HG02759 (cell line): ENCODE results near the gene CPD.
"Not testable (repeated sequence)": the region's sequence is repeated elsewhere in the genome, so short reads cannot be mapped to it uniquely, and the experiment has no call there.

Experiments used
- ATAC-seq: cut with Tn5 transposase; IDR thresholded peaks from one replicate; pipeline ENCODE4 v1.9.1; 2021; ENCODE audit warnings: mild to moderate bottlenecking, moderate library complexity; ENCODE audit not compliant: unreplicated experiment

The CPD gene

DNA sequence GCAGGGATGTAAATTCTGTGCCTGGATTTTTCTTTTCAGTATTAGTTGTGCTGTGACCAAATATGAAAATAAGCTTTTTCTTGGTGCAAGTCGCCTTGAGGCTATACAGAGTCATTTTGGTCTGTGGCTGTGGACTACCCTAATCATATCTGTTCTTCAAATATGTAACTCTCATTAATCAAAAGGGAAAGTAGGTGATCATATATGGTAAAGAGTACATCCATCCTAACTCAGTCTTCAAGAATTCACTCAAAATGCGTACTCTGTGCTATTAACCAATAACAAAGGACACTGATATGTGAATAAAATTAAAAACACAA lies 2.6 kb downstream of the CPD start:
- ATAC-seq: no peak

DNA sequence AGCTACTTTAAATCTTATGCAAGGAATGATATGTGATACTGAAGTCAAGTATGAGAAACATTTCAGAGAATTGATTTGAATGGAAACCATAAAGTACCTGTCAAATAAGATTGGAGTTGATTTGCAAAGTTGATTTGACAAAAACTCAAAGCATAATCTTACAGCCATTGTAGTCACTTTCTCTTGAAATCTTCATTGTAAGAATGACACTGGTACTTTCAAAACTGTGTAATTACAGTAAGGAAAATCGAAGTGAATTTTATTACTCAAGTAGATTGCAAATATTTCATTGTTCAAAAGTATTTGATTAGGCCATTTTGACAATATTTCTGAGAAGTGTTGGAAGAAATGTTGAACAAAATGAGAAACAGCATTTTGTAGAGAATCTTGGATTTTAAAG lies 3.6 kb downstream of the CPD start:
- no peak for ATAC-seq

DNA sequence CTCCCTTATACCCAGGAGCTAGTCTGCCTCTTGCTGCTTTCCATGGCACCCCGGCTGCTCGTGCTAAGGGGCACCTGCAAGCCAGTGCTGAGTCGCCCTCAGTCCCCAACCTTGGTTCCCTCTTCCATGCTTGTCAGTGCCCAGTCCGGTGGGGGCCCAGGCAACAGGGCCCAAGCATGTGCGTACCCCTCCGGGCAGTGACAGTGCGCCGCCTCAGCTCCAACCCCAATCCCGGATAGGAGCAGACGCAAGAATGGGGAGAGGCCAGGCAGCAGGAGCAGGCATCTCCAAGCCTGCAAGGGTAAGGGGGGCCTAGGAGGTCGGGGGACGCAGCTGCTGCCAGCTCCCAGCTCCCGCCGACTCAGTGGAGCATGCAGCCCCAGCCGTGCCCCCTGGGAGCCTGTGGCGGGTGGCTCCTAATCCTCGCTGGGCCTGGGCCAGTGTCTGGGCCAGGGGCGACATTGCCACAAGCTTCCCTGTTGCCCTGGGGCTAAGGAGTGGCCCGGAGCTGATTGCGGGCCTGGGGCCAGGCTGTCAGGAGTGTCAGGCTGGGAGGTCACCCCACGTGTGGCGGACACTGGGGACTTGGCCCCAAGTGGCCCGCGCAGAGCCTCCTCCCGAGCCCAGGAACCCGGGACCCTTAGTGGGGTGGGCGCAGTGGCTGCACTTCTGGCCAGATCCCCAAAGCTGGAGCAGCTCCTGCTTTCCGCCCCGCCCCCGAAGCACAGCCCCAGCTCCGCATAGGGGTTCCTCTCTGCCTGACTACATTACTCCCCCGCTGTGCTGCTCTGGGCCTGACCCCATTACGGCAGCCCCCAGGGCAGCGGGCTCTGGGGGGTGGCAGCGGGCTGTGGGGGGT lies 9.8 kb downstream of the CPD start:
- no peak for ATAC-seq

DNA sequence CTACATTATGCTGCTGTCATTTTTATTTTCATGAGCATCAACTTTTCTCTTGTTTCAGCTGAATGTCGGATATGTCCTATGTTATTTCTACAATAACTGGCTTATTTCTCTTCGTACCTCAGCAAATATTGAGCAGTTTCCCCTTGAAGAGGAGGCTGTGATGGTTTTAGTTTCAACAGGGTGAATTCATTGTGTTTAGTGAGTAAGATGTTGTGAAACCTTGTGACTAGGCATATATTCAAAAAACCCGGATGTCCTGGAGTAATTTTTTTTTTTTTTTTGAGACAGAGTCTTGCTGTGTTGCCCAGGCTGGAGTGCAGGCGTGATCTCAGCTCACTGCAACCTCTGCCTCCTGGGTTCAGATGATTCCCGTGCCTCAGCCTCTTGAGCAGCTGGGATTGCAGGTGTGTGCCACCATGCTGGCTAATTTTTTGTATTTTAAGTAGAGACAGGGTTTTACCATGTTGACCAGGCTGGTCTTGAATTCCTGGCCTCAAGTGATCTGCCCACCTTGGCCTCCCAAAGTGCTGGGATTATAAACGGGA lies 11.1 kb downstream of the CPD start:
- ATAC-seq: no peak

DNA sequence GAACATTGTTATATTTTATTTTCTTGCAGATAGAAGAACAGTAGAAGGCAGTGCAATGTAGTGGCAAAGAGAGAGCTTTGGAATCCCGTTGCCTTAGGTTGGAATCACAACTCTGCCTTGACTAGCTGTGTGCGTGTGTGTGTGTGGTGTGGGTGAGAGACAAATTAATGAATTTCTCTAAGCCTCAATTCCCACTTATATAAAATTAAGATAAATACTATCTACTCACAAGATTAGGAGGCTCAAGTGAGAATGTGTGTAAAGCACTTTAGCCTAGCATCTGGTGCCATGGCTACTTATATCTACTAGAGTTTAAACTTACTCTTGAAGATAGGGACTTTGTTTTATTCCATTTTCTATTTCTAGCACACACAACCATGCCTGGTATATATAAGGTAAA lies 12.8 kb downstream of the CPD start:
- ATAC-seq: no peak

DNA sequence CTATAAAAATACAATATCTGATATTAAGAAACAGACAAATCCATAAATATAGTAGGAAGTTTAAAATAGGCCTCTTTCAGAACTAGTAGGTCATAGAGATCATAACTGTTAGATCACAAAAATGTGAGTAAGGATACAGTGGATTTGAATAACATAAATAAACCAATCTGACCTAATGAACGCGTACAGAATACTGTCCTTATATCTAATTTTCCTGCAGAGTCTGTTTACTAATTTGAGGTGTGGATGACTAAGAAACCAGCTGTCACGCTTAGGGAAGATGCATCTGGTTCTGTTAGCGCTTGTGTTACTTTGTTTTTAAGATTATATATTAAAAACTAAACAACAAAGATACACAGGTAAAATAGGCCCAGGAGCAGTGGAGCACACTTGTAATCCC lies 14.8 kb downstream of the CPD start:
- no peak for ATAC-seq

DNA sequence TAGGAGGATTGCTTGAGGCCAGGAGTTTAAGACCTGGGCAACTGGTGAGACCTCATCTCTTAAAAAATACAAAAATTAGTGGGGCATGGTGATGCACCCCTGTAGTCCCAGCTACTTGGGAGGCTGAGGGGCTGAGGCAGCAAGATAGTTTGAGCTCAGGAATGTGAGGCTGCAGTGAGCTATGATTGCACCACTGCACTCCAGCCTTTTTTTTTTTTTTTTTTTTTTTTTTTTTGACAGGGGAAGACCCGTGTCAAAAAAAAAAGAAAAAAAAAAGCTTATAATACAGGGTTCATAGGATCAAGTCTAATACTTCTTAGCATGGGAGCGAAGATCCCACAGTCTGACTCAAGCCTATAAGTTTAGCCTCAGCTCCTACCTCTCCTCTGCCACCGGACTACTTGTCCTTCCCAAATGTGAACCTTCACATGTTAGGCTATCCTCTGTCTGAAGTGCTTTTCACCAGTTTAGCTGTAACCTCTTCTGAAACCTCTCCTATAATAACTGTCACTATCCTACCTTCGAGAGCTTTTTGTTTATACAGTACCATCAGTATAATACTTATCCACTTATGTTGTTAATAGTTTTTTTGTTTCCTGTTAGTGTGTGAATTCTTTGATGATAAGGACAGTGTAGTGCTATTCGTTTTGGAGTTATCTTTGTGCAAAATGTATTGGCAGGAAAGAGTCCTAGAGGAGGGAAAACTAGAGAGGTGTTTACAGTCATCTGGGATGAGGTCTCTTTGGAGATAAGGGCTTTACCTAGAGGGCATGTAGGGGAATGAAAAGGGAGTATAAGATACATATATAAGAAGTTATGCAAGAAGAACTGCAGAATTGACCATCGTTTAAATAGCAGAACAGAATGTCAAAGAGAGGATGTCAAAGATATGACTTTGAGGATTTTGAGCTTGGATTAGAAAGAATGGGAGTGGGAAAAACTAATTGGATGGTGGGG lies 15.5 kb downstream of the CPD start:
- no peak for ATAC-seq

DNA sequence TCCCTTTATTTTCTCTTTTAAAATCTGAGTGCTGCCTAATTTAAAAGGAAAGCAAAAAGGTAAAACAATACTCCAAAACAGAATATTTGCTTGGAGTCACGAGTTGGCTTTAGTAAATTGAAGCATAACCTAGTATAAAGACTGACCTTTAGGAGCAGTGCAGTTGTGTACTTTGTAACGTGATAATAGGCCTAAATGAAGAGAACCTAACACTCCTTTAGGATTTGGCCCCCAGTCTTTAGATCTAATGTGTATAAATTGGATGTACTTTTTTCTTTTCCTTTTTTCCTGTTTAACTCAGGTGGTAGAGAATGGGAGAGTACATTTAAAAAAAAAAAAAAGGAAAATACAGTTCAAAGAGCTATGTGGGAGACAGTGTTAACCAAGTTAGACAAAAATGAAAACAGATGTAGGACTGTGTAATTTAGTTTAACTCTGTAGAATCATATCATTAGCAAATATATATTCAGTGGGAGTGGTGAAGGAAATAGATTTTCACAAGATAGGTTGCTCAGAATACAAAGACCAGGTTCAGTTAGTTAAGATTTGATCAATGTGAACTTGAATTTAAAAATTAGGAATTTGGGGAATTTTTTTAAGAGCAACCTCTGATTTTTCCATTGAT lies 16.8 kb downstream of the CPD start:
- ATAC-seq: no peak

DNA sequence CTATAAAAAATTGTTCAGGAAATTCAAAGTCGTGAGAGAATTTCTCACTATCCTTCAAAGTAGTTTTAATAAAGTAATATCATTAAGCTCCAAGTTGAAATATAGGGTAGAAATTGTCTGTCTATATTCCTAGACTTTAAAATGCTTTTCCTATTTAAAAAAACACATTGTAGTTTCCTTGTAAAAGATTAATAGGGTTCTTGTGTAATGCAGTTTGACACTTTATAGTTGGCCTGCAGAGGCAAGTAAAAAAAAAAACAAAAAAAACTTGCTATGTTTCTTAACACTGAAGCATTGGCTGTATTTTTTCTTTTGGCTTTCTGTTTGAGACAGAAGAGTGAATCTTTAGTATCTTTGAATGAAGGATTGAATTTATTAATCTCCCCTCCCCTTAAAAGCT lies 17.4 kb downstream of the CPD start:
- no peak for ATAC-seq

DNA sequence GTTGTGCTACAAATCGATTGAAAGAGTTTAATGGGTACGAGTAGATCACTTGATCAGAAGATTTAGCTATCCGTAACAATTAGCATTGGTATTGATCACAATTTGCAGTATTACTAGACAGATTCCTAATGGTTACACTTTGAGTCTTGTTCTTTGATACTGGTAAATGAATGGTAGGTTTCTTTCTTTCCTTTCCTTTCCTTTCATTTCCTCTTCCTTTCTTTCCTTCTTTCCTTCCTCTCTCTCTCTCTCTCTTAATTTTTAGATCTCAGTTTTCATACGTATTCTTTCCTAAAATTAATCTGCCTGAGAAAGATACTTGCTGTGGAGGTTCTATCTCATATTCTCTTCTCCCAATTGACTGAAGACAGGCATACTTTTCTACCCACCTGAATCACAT lies 17.9 kb downstream of the CPD start:
- ATAC-seq: no peak

DNA sequence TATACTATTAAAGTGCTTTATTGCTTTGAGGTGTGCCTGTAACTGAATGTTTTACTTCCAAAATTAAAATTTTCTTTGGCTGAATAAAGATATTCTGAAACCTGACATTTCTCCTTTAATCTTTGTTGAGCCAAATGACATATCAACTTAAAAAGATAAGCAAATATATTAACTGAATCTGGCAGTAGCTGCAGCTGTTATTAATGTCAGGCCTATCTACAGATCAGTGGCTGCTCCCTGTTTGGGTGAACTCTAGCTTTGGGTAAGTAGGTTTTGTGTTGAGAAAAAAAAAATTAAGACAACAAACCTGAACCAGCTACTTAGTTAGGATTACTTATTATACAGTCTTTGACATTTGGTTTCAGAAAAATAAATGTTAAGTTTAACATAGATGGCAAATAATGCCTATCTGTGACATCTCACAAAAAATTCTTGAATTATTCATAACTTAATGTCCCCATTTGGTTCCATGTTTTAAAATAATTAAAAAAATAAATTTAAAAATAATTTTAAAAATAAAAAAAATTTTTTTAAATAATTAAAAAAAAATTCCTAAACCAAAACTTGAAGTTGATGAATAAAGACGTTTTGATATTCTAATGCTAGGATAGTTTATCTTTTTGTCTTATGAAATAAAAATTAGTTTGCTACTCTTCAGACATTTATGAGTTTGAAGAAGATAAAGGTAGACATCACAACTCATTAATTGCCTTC lies 19.8 kb downstream of the CPD start:
- ATAC-seq: no peak

DNA sequence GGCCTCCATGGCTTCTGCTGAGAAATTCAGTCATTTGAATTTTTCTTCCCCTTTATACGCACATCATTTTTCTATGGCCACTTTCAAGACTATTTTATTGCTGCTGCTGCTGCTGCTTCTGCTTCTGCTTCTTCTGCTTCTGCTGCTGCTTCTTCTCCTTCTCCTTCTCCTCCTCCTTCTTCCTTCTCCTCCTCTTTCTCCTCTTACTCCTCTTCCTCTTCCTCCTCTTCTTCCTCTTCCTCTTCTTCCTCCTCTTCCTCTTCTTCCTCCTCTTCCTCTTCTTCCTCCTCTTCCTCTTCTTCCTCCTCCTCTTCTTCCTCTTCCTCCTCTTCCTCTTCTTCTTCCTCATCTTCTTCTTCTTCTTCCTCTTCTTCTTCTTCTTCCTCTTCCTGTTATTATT lies 22.4 kb downstream of the CPD start:
- ATAC-seq: no peak

DNA sequence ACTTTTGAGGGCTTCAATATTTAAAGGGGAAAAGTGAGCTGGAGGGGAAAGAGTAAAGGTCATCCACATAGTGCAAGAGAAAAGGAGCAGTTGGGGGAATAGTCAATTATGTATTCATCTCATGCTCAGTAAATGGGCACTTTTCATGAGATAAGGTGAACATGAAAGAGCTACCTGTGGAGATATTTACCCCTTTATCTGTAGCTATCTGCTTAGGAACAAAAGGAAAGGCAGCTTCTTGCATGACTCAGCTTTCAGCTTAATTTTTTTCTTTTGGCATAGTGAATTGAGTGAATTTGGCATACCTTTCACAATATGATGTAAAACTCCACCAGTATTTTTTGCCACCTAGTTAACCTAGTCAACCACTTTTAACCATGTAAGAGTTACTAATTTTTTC lies 26.4 kb downstream of the CPD start:
- no peak for ATAC-seq

DNA sequence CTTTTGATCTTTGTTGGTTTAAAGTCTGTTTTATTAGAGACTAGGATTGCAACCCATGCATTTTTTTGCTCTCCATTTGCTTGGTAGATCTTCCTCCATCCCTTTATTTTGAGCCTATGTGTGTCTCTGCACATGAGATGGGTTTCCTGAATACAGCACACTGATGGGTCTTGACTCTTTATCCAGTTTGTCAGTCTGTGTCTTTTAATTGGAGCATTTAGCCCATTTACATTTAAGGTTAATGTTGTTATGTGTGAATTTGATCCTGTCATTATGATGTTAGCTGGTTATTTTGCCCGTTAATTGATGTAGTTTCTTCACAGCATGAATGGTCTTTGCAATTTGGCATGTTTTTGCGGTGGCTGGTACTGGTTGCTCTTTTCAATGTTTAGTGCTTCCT lies 31.9 kb downstream of the CPD start:
- not testable (repeated sequence) for ATAC-seq

DNA sequence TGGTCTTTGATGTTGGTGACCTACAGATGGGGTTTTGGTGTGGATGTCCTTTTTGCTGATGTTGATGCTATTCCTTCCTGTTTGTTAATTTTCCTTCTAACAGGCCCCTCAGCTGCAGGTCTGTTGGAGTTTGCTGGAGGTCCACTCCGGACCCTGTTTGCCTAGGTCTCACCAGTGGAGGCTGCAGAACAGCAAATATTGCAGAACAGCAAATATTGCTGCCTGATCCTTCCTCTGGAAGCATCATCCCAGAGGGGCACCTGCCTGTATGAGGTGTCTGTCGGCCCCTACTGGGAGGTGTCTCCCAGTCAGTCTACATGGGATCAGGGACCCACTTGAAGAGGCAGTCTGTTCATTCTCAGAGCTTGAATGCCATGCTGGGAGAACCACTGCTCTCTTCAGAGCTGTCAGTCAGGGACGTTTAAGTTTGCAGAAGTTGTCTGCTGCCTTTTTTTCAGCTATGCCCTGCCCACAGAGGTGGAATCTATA lies 33.3 kb downstream of the CPD start:
- not testable (repeated sequence) for ATAC-seq

DNA sequence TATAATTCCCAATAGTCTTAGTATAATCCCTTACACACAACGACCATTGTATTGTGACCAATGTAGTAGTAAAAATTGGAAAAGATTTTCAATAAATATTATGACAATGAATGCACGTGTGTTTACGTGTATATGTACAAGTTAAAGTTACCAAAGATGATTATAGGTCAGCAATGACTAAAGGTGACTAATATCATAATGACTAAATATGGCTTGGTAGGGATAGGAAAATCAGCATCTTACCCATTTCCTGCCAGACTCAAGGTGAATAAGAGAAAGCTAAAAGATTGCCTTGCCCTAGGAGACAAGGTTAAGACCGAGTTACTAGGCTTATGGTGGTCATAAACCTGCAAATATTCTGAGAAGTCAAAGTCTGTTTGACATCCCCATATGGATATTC lies 34.4 kb downstream of the CPD start:
- ATAC-seq: no peak

DNA sequence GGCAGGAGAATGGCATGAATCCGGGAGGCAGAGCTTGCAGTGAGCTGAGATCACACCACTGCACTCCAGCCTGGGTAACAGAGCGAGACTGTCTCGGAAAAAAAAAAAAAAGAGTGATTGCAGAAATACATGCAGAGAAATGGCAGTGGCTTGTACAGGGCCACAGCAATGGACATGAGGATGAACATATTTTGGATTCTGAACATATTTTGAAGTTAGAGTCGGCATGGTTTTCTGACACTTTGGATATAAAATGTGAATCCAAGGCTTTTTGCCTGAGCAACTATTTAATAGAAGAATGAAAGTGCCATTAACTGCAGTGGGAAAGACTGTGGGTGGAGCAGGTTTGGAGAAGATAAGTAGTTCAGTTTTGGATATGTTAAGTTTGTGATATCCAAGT lies 35.8 kb downstream of the CPD start:
- ATAC-seq: no peak

DNA sequence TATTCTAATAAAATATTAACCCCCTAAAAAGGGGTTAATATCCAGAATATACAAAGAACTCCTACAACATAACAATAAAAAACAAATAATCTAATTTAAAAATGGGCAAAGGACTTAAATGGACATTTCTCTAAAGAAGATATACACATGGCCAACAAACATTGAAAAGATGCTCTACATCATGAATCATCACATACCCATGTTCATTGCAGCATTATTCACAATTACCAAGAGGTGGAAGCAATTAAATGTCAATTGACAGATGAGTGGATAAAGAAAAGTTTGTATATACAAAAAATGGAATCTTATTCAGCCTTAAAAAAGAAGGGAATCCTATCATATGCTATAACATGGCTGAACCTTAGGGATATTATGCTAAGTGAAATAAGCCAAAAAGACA lies 36.8 kb downstream of the CPD start:
- ATAC-seq: no peak

DNA sequence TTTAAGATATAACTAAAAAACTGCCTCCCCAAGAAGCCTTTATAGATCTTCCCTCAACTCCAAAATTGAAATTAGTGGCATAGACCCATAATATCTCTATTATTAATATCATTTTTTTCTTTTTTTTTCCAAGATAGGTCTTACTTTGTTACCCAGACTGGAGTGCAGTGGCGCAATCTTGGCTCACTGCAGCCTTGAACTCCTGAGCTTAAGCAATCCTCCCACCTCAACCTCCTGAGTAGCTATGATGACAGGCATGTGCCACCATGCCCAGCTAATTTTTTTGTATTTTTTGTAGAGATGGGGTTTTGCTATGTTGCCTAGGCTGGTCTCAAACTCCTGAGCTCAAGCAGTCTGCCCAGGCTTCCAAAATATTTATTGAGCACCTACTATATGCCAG lies 39.3 kb downstream of the CPD start:
- ATAC-seq: not testable (repeated sequence)

DNA sequence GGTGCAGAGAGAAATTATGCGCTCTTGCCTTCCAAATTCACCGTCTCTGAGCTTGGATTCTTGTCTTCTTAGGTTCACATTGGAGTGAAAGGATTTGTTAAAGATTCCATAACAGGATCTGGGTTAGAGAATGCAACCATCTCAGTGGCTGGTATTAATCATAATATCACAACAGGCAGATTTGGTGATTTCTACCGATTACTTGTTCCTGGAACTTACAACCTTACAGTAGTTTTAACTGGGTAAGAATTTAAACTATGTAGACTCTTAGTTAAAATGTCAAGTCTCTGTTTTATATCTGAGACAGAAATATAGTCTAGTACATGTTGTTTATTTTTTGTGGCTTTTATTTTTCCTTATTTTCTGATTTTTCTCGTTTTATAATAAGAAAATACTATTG lies 42.9 kb downstream of the CPD start:
- no peak for ATAC-seq

DNA sequence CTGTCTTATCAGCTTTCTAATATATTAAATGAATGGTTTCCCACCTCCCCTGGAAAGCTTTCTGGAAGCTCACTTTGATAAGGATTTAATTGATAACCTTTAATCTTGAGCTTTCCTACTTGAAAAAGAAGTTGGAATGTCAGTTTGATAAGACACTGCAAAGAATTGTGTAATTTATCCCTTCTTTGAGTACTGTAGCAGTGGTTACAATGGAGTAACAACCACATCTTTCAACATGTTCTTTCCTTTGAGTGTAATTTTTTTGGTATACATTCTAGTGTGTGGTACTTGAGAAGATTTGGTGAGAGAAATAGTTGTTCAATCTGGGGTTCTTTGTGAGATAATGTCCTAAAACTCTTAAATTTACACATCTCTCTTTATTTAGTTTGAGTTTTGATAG lies 43.4 kb downstream of the CPD start:
- no peak for ATAC-seq
